Endothelial cell of umbilical vein (primary cell): Measurements from ENCODE around the gene CPXM2. TPM values are rescaled to one million over a fixed set of nuclear protein-coding genes. Genes with fewer than 3 reads are reported as not detected.

ENCODE experiments used
- BruUV-seq: library from RNA; stranded (reverse); fragments of 400-500 nt; replicated peaks from 2 replicates; lab custom pipeline; 2021; lab: Mats Ljungman, UMichigan
- CTCF ChIA-PET: fragments of 300-600, 350-600 bp; sonication (Branson Sonifier 250); formaldehyde crosslinking; loops from one replicate; lab custom pipeline; 2021; ENCODE audit warnings: antibody characterized with exemption, inconsistent platforms; lab: Charles Lee
- POLR2A ChIA-PET: fragments of 300-600, 350-600 bp; sonication (Branson Sonifier 250); formaldehyde crosslinking; loops from one replicate; lab custom pipeline; 2021; ENCODE audit warnings: antibody characterized with exemption, inconsistent platforms; lab: Charles Lee
- DNase-seq: peaks from one replicate; pipeline ENCODE4 v3.0.0-alpha.2; 2011; ENCODE audit warnings: low read depth, low spot score
- FAIRE-seq: peaks from 2 replicates; lab custom pipeline; 2011; peaks lifted over from hg19 to GRCh38; lab: Jason Lieb, UNC
- H2AFZ ChIP-seq: 2 replicates; pipeline ENCODE4 v1.6.0; 2012; ENCODE audit warnings: low read depth, low read length, control low read depth, inconsistent platforms
- H3K27ac ChIP-seq: 2 replicates; pipeline ENCODE4 v1.5.1; 2011; ENCODE audit warnings: low read depth, mild to moderate bottlenecking, control low read depth, low read length, moderate library complexity; ENCODE audit not compliant: insufficient read depth
- H3K27me3 ChIP-seq, 2 experiments: 2 replicates each; pipeline versions ENCODE4 v1.6.0 to v1.6.1; 2011; ENCODE audit warnings: low read length in 2 of 2, mixed read lengths in 1 of 2; ENCODE audit not compliant: control insufficient read depth in 2 of 2, insufficient read depth in 2 of 2
- H3K36me3 ChIP-seq, 2 experiments: 2 replicates in 1 of 2; 3 replicates in 1 of 2; pipeline ENCODE4 v1.5.1; 2011; ENCODE audit warnings: low read length in 2 of 2, mild to moderate bottlenecking in 1 of 2, moderate library complexity in 1 of 2; ENCODE audit not compliant: control insufficient read depth in 2 of 2, insufficient read depth in 2 of 2; ENCODE audit errors: extremely low read depth in 1 of 2
- H3K4me1 ChIP-seq: 3 replicates; pipeline ENCODE4 v1.5.1; 2011; ENCODE audit warnings: mild to moderate bottlenecking, low read length; ENCODE audit not compliant: control insufficient read depth, insufficient read depth; ENCODE audit errors: extremely low read depth
- H3K4me2 ChIP-seq: 2 replicates; pipeline ENCODE4 v1.6.1; 2011; ENCODE audit warnings: low read length, control low read depth, mixed read lengths; ENCODE audit not compliant: insufficient read depth
- H3K4me3 ChIP-seq, 3 experiments: fragments of 200-600 bp in 1 of 3; sonication (generic), shearing (Covaris generic) in 1 of 3; replicated peaks in 1 of 3; 2 replicates each; pipeline ENCODE4 v1.5.1; 2011 to 2016; ENCODE audit warnings: control low read depth in 3 of 3, low read length in 3 of 3, mild to moderate bottlenecking in 2 of 3, inconsistent platforms in 1 of 3, low read depth in 1 of 3, moderate library complexity in 1 of 3; ENCODE audit not compliant: insufficient read depth in 1 of 3
- H3K79me2 ChIP-seq: 2 replicates; pipeline ENCODE4 v1.6.0; 2012; ENCODE audit warnings: low read length, inconsistent platforms; ENCODE audit not compliant: control insufficient read depth, insufficient read depth
- H3K9ac ChIP-seq: replicated peaks from 2 replicates; pipeline ENCODE3; 2011; ENCODE audit warnings: low read length, control low read depth; ENCODE audit not compliant: insufficient read depth; ENCODE audit errors: extremely low read depth
- H3K9me1 ChIP-seq: replicated peaks from 3 replicates; pipeline ENCODE4 v1.6.0; 2011; ENCODE audit warnings: mild to moderate bottlenecking, low read length; ENCODE audit not compliant: control insufficient read depth, insufficient read depth; ENCODE audit errors: extremely low read depth
- H3K9me3 ChIP-seq: replicated peaks from 2 replicates; pipeline ENCODE4 v1.5.1; 2012; ENCODE audit warnings: low read length, inconsistent platforms; ENCODE audit not compliant: control insufficient read depth, insufficient read depth
- H4K20me1 ChIP-seq: replicated peaks from 2 replicates; pipeline ENCODE3; 2011; ENCODE audit warnings: mild to moderate bottlenecking, low read length; ENCODE audit not compliant: control insufficient read depth, insufficient read depth; ENCODE audit errors: extremely low read depth
- EZH2 ChIP-seq: IDR thresholded peaks from 2 replicates; pipeline ENCODE4 v1.6.1; 2012; ENCODE audit warnings: borderline replicate concordance, low read depth, mild to moderate bottlenecking, moderate library complexity, low read length, inconsistent platforms; ENCODE audit not compliant: severe bottlenecking
- FOS ChIP-seq: IDR thresholded peaks from 2 replicates; pipeline ENCODE4 v1.6.1; 2011; ENCODE audit warnings: mild to moderate bottlenecking, low read length, moderate library complexity, borderline replicate concordance; ENCODE audit not compliant: insufficient read depth
- GATA2 ChIP-seq: IDR thresholded peaks from 2 replicates; pipeline ENCODE4 v1.7.0; 2011; ENCODE audit warnings: low read depth, mild to moderate bottlenecking, moderate library complexity, mixed read lengths, low read length; ENCODE audit not compliant: insufficient read length, insufficient read depth
- JUN ChIP-seq: IDR thresholded peaks from 2 replicates; pipeline ENCODE4 v1.6.1; 2011; ENCODE audit warnings: borderline replicate concordance, low read depth; ENCODE audit not compliant: insufficient read length, insufficient read depth
- MYC ChIP-seq: IDR thresholded peaks from one replicate; pipeline ENCODE4 v1.6.1; 2011; ENCODE audit warnings: mild to moderate bottlenecking, low read depth, low read length
- POLR2A ChIP-seq: IDR thresholded peaks from 2 replicates; pipeline ENCODE4 v1.6.1; 2012; ENCODE audit warnings: low read depth, mild to moderate bottlenecking, control low read depth, low read length
- dilution Hi-C: fragments of 300-500 bp; cut with MboI; formaldehyde crosslinking; loops from one replicate; pipeline ENCODE4 v1.15.0; 2019; ENCODE audit warnings: low sequenced_read_pairs; ENCODE audit not compliant: extremely low pct_ligation_motif_present
- intact Hi-C: fragments of 100-400 bp; cut with micrococcal nuclease; formaldehyde crosslinking; loops from one replicate; pipeline ENCODE4 v1.10.0; 2022
- polyA plus RNA-seq, 4 experiments: library from polyadenylated mRNA; depleted of rRNA in 3 of 4; stranded (reverse) in 3 of 4; unstranded in 1 of 4; fragments of >200 nt; gene quantifications; 2 replicates each; pipeline versions ENCODE4 v1.2.1 to v1.2.3, GENCODE V29; 2011 to 2012; ENCODE audit warnings: missing spikeins in 1 of 4
- total RNA-seq: library from RNA; stranded (reverse); gene quantifications from 2 replicates; pipeline ENCODE4 v1.2.3, GENCODE V29; 2021
- TF ChIP-seq, protein P1 (sequence below): IDR thresholded peaks from 2 replicates; pipeline ENCODE4 v1.6.1; 2011; ENCODE audit not compliant: insufficient read depth, insufficient read length
- TF ChIP-seq, protein P2 (sequence below), 2 donors: IDR thresholded peaks; 1 replicate in 1 of 2; 2 replicates in 1 of 2; pipeline ENCODE4 v1.5.1; 2011; ENCODE audit warnings: low read length in 2 of 2, mild to moderate bottlenecking in 2 of 2, moderate library complexity in 2 of 2, control low read depth in 1 of 2, inconsistent platforms in 1 of 2, low read depth in 1 of 2; ENCODE audit not compliant: insufficient read depth in 1 of 2; ENCODE audit errors: extremely low read depth in 1 of 2

The CPXM2 gene
- total and polyA plus RNA-seq, 2 donors (not counting 3 experiments of a cell fraction or from before 2014, with no cell fraction given): 1.8 to 2.7 TPM

DNA sequence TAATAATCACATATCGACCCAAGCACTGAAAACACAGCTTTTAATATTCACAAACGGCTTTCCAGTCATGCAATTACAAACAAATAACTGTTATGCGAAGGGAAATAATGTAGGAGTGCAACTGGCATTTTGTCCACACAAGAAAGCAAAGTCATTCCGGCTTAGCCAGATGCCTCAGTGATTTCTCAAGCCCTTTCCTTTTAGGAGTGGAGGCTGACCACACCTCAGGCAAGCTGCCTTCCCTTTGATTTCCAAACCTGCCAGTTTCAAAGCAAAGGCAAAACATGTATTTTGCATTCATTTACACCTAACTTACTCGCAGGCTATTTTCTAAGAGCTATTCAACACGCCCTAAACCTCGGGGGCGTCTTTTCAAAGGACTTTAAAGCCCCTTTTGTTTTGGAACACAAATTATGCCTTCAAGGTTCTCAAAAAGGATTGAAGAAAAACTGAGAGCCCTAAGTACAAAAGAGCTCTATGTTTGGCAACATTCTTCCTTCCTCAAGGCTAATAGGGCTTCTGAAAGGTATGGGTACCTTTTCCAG is 109.6 kb downstream of the CPXM2 start:
- BruUV-seq: no TSS peak

More for the DNA sequence above, 109.6 kb downstream of the CPXM2 start:
- H3K36me3 ChIP-seq: no peaks in the 10 kb centered on the region
- H3K4me3 ChIP-seq: no peak overlapping the region
- no peak overlapping the region for H3K27ac ChIP-seq
- intact Hi-C loops: no loop called here
- POLR2A ChIA-PET: no interaction called here
- no peaks in the 10 kb centered on the region for H3K79me2 ChIP-seq
- H3K27me3 ChIP-seq: no peaks in the 10 kb centered on the region
- FAIRE-seq (no peak), DNase-seq (no peak)
- TF ChIP-seq, protein P1, sequence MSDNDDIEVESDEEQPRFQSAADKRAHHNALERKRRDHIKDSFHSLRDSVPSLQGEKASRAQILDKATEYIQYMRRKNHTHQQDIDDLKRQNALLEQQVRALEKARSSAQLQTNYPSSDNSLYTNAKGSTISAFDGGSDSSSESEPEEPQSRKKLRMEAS: no peak
- TF ChIP-seq POLR2A: no peak
- TF ChIP-seq JUN: no peak
- TF ChIP-seq, protein P2, sequence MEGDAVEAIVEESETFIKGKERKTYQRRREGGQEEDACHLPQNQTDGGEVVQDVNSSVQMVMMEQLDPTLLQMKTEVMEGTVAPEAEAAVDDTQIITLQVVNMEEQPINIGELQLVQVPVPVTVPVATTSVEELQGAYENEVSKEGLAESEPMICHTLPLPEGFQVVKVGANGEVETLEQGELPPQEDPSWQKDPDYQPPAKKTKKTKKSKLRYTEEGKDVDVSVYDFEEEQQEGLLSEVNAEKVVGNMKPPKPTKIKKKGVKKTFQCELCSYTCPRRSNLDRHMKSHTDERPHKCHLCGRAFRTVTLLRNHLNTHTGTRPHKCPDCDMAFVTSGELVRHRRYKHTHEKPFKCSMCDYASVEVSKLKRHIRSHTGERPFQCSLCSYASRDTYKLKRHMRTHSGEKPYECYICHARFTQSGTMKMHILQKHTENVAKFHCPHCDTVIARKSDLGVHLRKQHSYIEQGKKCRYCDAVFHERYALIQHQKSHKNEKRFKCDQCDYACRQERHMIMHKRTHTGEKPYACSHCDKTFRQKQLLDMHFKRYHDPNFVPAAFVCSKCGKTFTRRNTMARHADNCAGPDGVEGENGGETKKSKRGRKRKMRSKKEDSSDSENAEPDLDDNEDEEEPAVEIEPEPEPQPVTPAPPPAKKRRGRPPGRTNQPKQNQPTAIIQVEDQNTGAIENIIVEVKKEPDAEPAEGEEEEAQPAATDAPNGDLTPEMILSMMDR (IDR thresholded peaks at IDR 0.05; ENCODE audit: extremely low read depth in 1 of 2, insufficient read depth in 1 of 2, low read depth in 1 of 2, low read length in 2 of 2): no peak
- no peak for TF ChIP-seq MYC
- no peak for TF ChIP-seq GATA2
- TF ChIP-seq FOS: no peak
- TF ChIP-seq EZH2: no peak
- no peak overlapping the region for H3K9ac ChIP-seq
- dilution Hi-C loops: no loop called here
- no peak overlapping the region for H3K4me2 ChIP-seq
- H3K9me1 ChIP-seq: no peaks in the 10 kb centered on the region
- no peaks in the 10 kb centered on the region for H4K20me1 ChIP-seq
- no peaks in the 10 kb centered on the region for H3K4me1 ChIP-seq
- CTCF ChIA-PET: no interaction called here
- no peaks in the 10 kb centered on the region for H3K9me3 ChIP-seq
- no peak overlapping the region for H2AFZ ChIP-seq
